PC-3 (cell line): ENCODE results near the gene AMFR. TPM values are rescaled to one million over a fixed set of nuclear protein-coding genes. Genes with fewer than 3 reads are reported as not detected.

Experiments
- ATAC-seq: fragments of 200-7000 bp; cut with Tn5 transposase; 2 replicates; pipeline ENCODE4 v1.9.1; 2020; ENCODE audit warnings: mild to moderate bottlenecking, moderate library complexity
- BruUV-seq: library from RNA; stranded (reverse); fragments of 400-500 nt; replicated peaks from 2 replicates; lab custom pipeline; 2021; lab: Mats Ljungman, UMichigan
- CTCF ChIA-PET: fragments of 300-600 bp; sonication (Branson Sonifier 250); formaldehyde crosslinking; loops from one replicate; lab custom pipeline; 2022; ENCODE audit warnings: antibody characterized with exemption; lab: Charles Lee
- POLR2A ChIA-PET: fragments of 300-600 bp; sonication (Branson Sonifier 250); formaldehyde crosslinking; loops from one replicate; lab custom pipeline; 2022; ENCODE audit warnings: antibody characterized with exemption; ENCODE audit not compliant: unreplicated experiment; lab: Charles Lee
- DNase-seq: peaks from one replicate; pipeline ENCODE4 v3.0.0-alpha.2; 2015
- H2AFZ ChIP-seq: fragments of 300-600 bp; sonication (generic); 2 replicates; pipeline ENCODE4 v1.6.0; 2016; ENCODE audit warnings: antibody characterized with exemption, low read length
- H3F3A ChIP-seq: fragments of 300-600 bp; sonication (generic); one replicate; pipeline ENCODE4 v1.6.0; 2017; ENCODE audit warnings: antibody characterized with exemption, low read length, control low read depth, mild to moderate bottlenecking; ENCODE audit not compliant: unreplicated experiment
- H3K27ac ChIP-seq: fragments of 300-600 bp; sonication (generic); 2 replicates; pipeline ENCODE4 v1.5.1; 2016; ENCODE audit warnings: mild to moderate bottlenecking, low read length
- H3K27me3 ChIP-seq: fragments of 300-600 bp; sonication (generic); 2 replicates; pipeline ENCODE4 v1.6.1; 2016; ENCODE audit warnings: low read length, mixed read lengths
- H3K36me3 ChIP-seq: fragments of 300-600 bp; sonication (generic); 2 replicates; pipeline ENCODE4 v1.6.1; 2016; ENCODE audit warnings: low read depth, mixed run types, low read length, mixed read lengths
- H3K4me1 ChIP-seq: fragments of 300-600 bp; sonication (generic); 2 replicates; pipeline ENCODE4 v1.5.1; 2016; ENCODE audit warnings: low read length; ENCODE audit not compliant: insufficient read depth
- H3K4me2 ChIP-seq: fragments of 300-600 bp; sonication (generic); 2 replicates; pipeline ENCODE4 v1.6.0; 2016; ENCODE audit warnings: low read length
- H3K4me3 ChIP-seq: fragments of 300-600 bp; sonication (generic); 2 replicates; pipeline ENCODE4 v1.5.1; 2016; ENCODE audit warnings: mild to moderate bottlenecking, low read length, mixed read lengths
- H3K79me2 ChIP-seq: fragments of 300-600 bp; sonication (generic); 2 replicates; pipeline ENCODE4 v1.6.1; 2017; ENCODE audit warnings: low read length, mixed read lengths
- H3K9ac ChIP-seq: fragments of 300-600 bp; sonication (generic); 2 replicates; pipeline ENCODE4 v1.6.0; 2016; ENCODE audit warnings: mild to moderate bottlenecking, low read length
- H3K9me2 ChIP-seq: fragments of 300-600 bp; sonication (generic); replicated peaks from 2 replicates; pipeline ENCODE4 v1.6.1; 2016; ENCODE audit warnings: mixed run types, low read length, mixed read lengths
- H3K9me3 ChIP-seq: fragments of 300-600 bp; sonication (generic); 2 replicates; pipeline ENCODE4 v1.6.1; 2016; ENCODE audit warnings: low read length, mixed read lengths
- H4K20me1 ChIP-seq: fragments of 300-600 bp; sonication (generic); 2 replicates; pipeline ENCODE4 v1.6.1; 2016; ENCODE audit warnings: low read length, mixed read lengths
- CTCF ChIP-seq: fragments of 300-600 bp; sonication (generic); conservative IDR thresholded peaks from 2 replicates; pipeline ENCODE4 v1.5.1; 2017; ENCODE audit warnings: antibody characterized with exemption, low read depth, mild to moderate bottlenecking, low read length
- EZH2 ChIP-seq: fragments of 300-600 bp; sonication (generic); IDR thresholded peaks from one replicate; pipeline ENCODE4 v1.6.1; 2017; ENCODE audit warnings: antibody characterized with exemption, mild to moderate bottlenecking, low read length; ENCODE audit not compliant: unreplicated experiment
- EZH2phosphoT487 ChIP-seq: fragments of 300-600 bp; sonication (generic); IDR thresholded peaks from 2 replicates; pipeline ENCODE4 v1.6.1; 2018; ENCODE audit warnings: mild to moderate bottlenecking, antibody characterized with exemption, low read length, borderline replicate concordance
- intact Hi-C: fragments of 100-400 bp; cut with micrococcal nuclease; formaldehyde crosslinking; loops from 2 replicates; pipeline ENCODE4 v1.9.0; 2023
- total RNA-seq: library from RNA; depleted of rRNA; stranded (reverse); fragments of >200 nt; gene quantifications from 2 replicates; pipeline ENCODE4 v1.2.3, GENCODE V29; 2014

The AMFR gene
- total RNA-seq, 1 experiment from 2014 or later = 98.9 TPM

- Histone ChIP-seq H2AFZ (no peak overlapping the region), H3K27ac (no peak overlapping the region), H3K9me3 (no peaks in the 10 kb centered on the region), H3K27me3 (no peaks in the 10 kb centered on the region), H3F3A (no peaks in the 10 kb centered on the region), H3K9ac (no peak overlapping the region), H4K20me1 (no peaks in the 10 kb centered on the region), H3K4me3 (no peak overlapping the region), H3K9me2 (no peaks in the 10 kb centered on the region), H3K36me3 (no peaks in the 10 kb centered on the region), H3K4me1 (peaks cover 5% of the 10 kb centered on the region), H3K79me2 (no peaks in the 10 kb centered on the region), H3K4me2 (no peak overlapping the region)
- no peak for ATAC-seq
- POLR2A ChIA-PET = no interaction called here
- no peak for DNase-seq
- TF ChIP-seq EZH2phosphoT487 = no peak
- no peak for TF ChIP-seq EZH2
- TF ChIP-seq CTCF = no peak
- intact Hi-C loops = no loop called here
- CTCF ChIA-PET = interaction anchor here (0.7 kb wide), 1 partner anchor 9 kb away, joined by 3 read pairs; no protein-coding TSS in a partner anchor
- no TSS peak for BruUV-seq
These were observed 73.9 kb downstream of the AMFR start for GRCh38 chr16:56351481-56351880.

- H3K79me2 ChIP-seq = no peaks in the 10 kb centered on the region
- H3K4me1 ChIP-seq = no peaks in the 10 kb centered on the region; the same call in 1 of the 2 replicates
- H3K4me2 ChIP-seq = no peak overlapping the region
- no peaks in the 10 kb centered on the region for H3K36me3 ChIP-seq
- no peaks in the 10 kb centered on the region for H4K20me1 ChIP-seq
- H3K9me2 ChIP-seq = no peaks in the 10 kb centered on the region
- TF ChIP-seq CTCF = no peak
- no peak for TF ChIP-seq EZH2phosphoT487
- no peak for TF ChIP-seq EZH2
- no TSS peak for BruUV-seq
- CTCF ChIA-PET = interaction anchor here (0.7 kb wide), 1 partner anchor 8 kb away, joined by 3 read pairs; no protein-coding TSS in a partner anchor
- no peak overlapping the region for H3K9ac ChIP-seq
- H3K4me3 ChIP-seq = no peak overlapping the region
- no peak overlapping the region for H3K27ac ChIP-seq
- H3F3A ChIP-seq = no peaks in the 10 kb centered on the region
- intact Hi-C loops = no loop called here
- ATAC-seq (no peak), DNase-seq (no peak)
- H3K27me3 ChIP-seq = no peaks in the 10 kb centered on the region
- H2AFZ ChIP-seq = no peak overlapping the region
- H3K9me3 ChIP-seq = no peaks in the 10 kb centered on the region
- POLR2A ChIA-PET = no interaction called here
These were observed 74.6 kb downstream of the AMFR start for GRCh38 chr16:56350491-56351405.

- H4K20me1 ChIP-seq = no peaks in the 10 kb centered on the region
- H3K4me1 ChIP-seq = 0 out of 2 replicates have a peak, but pooled peaks cover under 1% of the 10 kb centered on the region
- H3F3A ChIP-seq = no peaks in the 10 kb centered on the region
- H3K36me3 ChIP-seq = no peaks in the 10 kb centered on the region
- H3K4me2 ChIP-seq = no peak overlapping the region
- ATAC-seq (no peak), DNase-seq (no peak)
- no peaks in the 10 kb centered on the region for H3K9me3 ChIP-seq
- H3K9ac ChIP-seq = no peak overlapping the region
- H3K79me2 ChIP-seq = no peaks in the 10 kb centered on the region
- no peaks in the 10 kb centered on the region for H3K9me2 ChIP-seq
- no peak overlapping the region for H3K27ac ChIP-seq
- H2AFZ ChIP-seq = no peak overlapping the region
- no TSS peak for BruUV-seq
- H3K27me3 ChIP-seq = no peaks in the 10 kb centered on the region
- TF ChIP-seq EZH2 (no peak), CTCF (no peak), EZH2phosphoT487 (no peak)
- POLR2A ChIA-PET = no interaction called here
- CTCF ChIA-PET = no interaction called here
- intact Hi-C loops = no loop called here
- no peak overlapping the region for H3K4me3 ChIP-seq
These were observed 75.6 kb downstream of the AMFR start for GRCh38 chr16:56349711-56350161.
